GM12878 (cell line): Measurements from ENCODE around the gene POLR2L. TPM values are rescaled to one million over a fixed set of nuclear protein-coding genes. Genes with fewer than 3 reads are reported as not detected.

Source experiments
- ATAC-seq: fragments of 200-7000 bp; cut with Tn5 transposase; 3 replicates; pipeline ENCODE4 v1.9.1; 2020; ENCODE audit warnings: mild to moderate bottlenecking, moderate library complexity
- BruUV-seq: library from RNA; stranded (reverse); fragments of 400-500 nt; replicated peaks from 2 replicates; lab custom pipeline; 2021; lab: Mats Ljungman, UMichigan
- CTCF ChIA-PET: fragments of 300-600 bp; sonication (Branson Sonifier 250); formaldehyde crosslinking; extraction: SDS; loops from one replicate; lab custom pipeline; 2021; ENCODE audit warnings: inconsistent platforms; lab: Yijun Ruan, JAX
- POLR2A ChIA-PET: fragments of 350-600 bp; formaldehyde crosslinking; extraction: SDS; loops from one replicate; lab custom pipeline; 2021; ENCODE audit warnings: inconsistent platforms; lab: Charles Lee
- RAD21 ChIA-PET: fragments of 300-600 bp; sonication (Branson Sonifier 250); formaldehyde crosslinking; loops from one replicate; lab custom pipeline; 2023; ENCODE audit warnings: antibody characterized with exemption; ENCODE audit not compliant: unreplicated experiment; lab: Charles Lee
- SMC1A ChIA-PET: fragments of 300-600 bp; sonication (Branson Sonifier 250); formaldehyde crosslinking; loops from one replicate; lab custom pipeline; 2023; ENCODE audit not compliant: unreplicated experiment, uncharacterized antibody; lab: Charles Lee
- DNase-seq: peaks from one replicate; pipeline ENCODE4 v3.0.0-alpha.2; 2011; ENCODE audit warnings: low read depth, low spot score
- FAIRE-seq: peaks from 3 replicates; lab custom pipeline; 2011; peaks lifted over from hg19 to GRCh38; lab: Jason Lieb, UNC
- H2AFZ ChIP-seq: 2 replicates; pipeline ENCODE4 v1.6.0; 2011; ENCODE audit warnings: low read depth, low read length, control low read depth; ENCODE audit not compliant: control insufficient read depth
- H3K27ac ChIP-seq: 2 replicates; pipeline ENCODE4 v1.5.1; 2011; ENCODE audit warnings: control low read depth; ENCODE audit not compliant: control insufficient read depth, insufficient read depth
- H3K27me3 ChIP-seq, 2 experiments: replicated peaks in 1 of 2; 2 replicates each; pipeline versions ENCODE4 v1.6.0 to v1.6.1; 2011; ENCODE audit warnings: low read length in 1 of 2; ENCODE audit not compliant: control insufficient read depth in 2 of 2, insufficient read depth in 2 of 2
- H3K36me3 ChIP-seq, 2 experiments: 2 replicates each; pipeline ENCODE4 v1.5.1; 2011; ENCODE audit warnings: low read length in 1 of 2; ENCODE audit not compliant: control insufficient read depth in 2 of 2, insufficient read depth in 2 of 2
- H3K4me1 ChIP-seq: 2 replicates; pipeline ENCODE4 v1.6.1; 2011; ENCODE audit warnings: mild to moderate bottlenecking, low read length, moderate library complexity, mixed read lengths; ENCODE audit not compliant: control insufficient read depth, insufficient read depth
- H3K4me2 ChIP-seq: 2 replicates; pipeline ENCODE4 v1.6.0; 2011; ENCODE audit warnings: control low read depth; ENCODE audit not compliant: control insufficient read depth, insufficient read depth
- H3K4me3 ChIP-seq: fragments of 200-600 bp; sonication (generic); 2 replicates; pipeline ENCODE4 v1.5.1; 2016
- H3K79me2 ChIP-seq: 2 replicates; pipeline ENCODE4 v1.6.0; 2011; ENCODE audit warnings: low read length; ENCODE audit not compliant: control insufficient read depth, insufficient read depth
- H3K9ac ChIP-seq: 2 replicates; pipeline ENCODE4 v1.8.0; 2011; ENCODE audit warnings: low read length, control low read depth, mixed read lengths; ENCODE audit not compliant: control insufficient read depth, insufficient read depth
- H3K9me3 ChIP-seq: replicated peaks from 3 replicates; pipeline ENCODE4 v1.5.1; 2011; ENCODE audit warnings: mild to moderate bottlenecking, low read length; ENCODE audit not compliant: control insufficient read depth, insufficient read depth
- H4K20me1 ChIP-seq: 2 replicates; pipeline ENCODE4 v1.6.0; 2011; ENCODE audit not compliant: control insufficient read depth, insufficient read depth
- ASH2L ChIP-seq: fragments of 300-600, 200-600 bp; sonication (generic); IDR thresholded peaks from 2 replicates; pipeline ENCODE4 v1.6.1; 2017; ENCODE audit warnings: low read depth, mild to moderate bottlenecking, borderline replicate concordance
- ZNF207 ChIP-seq: fragments of 450-650 bp; IDR thresholded peaks from 2 replicates; pipeline ENCODE4 v1.6.1; 2014; ENCODE audit warnings: antibody characterized with exemption, mild to moderate bottlenecking, borderline replicate concordance
- WGBS: methylation state at CpG from one replicate; pipeline ENCODE4 v1.1.6; 2016; ENCODE audit warnings: low lambda C conversion rate; ENCODE audit not compliant: insufficient replicate concordance, insufficient coverage; ENCODE audit errors: missing lambda C conversion rate; 5-methylcytosine and 5-hydroxymethylcytosine counted together
- in situ Hi-C: fragments of 300-500 bp; cut with MboI; formaldehyde crosslinking; loops from 9 replicates; pipeline ENCODE4 v1.14.3; 2018; ENCODE audit warnings: mixed read lengths
- intact Hi-C: fragments of 100-400 bp; cut with micrococcal nuclease; formaldehyde crosslinking; loops from one replicate; pipeline ENCODE4 v1.14.2; 2022; ENCODE audit not compliant: unreplicated experiment
- polyA plus RNA-seq, 11 experiments: library from polyadenylated mRNA; depleted of rRNA in 4 of 11; unstranded in 6 of 11; stranded (reverse) in 5 of 11; fragments of >200 nt; fragmentation: Nextera tagmentation in 4 of 11; fragmentation: Illumina TruSeq in 1 of 11; extraction: Ambion mirVana in 4 of 11; extraction: Trizol in 1 of 11; gene quantifications; 1 replicate in 1 of 11; 2 replicates in 10 of 11; pipeline versions ENCODE4 v1.2.1 to v1.2.3, GENCODE V29; 2011 to 2016; ENCODE audit warnings: inconsistent platforms in 2 of 11, missing spikeins in 2 of 11, low read depth in 1 of 11
- total RNA-seq, 4 experiments: library from RNA; depleted of rRNA in 3 of 4; stranded (reverse); fragments of >200 nt in 3 of 4; fragmentation: Illumina TruSeq in 1 of 4; extraction: Trizol in 1 of 4; gene quantifications; 2 replicates each; pipeline versions ENCODE4 v1.2.1 to v1.2.3, GENCODE V29; 2013 to 2021
- TF ChIP-seq, protein P1 (sequence below): fragments of 450-650 bp; IDR thresholded peaks from 2 replicates; pipeline ENCODE4 v1.6.1; 2017; ENCODE audit warnings: mild to moderate bottlenecking, moderate library complexity

POLR2L gene
- total and polyA plus RNA-seq, 10 of the 15 experiments (the other 5 are each of a cell fraction or from before 2014, with no cell fraction given), result 23.1 to 497 (median 125) TPM

DNA sequence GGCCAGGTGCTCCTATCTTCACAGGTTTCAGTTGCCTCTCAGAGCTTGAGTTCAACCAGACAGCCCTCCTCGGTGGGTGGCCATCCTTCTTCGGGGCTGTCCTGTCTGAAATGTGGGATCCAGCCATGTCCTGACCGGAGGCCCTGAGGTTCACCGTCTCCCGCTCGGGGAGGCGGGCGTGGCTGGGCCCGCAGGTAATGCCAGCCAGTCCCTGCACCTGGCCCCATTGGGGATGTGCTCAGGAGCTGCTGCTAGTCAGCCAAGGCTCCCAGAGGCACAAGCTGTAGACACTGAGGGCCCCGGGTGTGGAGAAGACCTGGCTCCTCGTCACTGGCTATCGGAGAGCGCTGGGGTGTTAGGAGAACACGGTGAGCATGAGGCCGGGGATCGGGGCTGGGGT is 32.9 kb upstream of the POLR2L start:
- H3K4me2 ChIP-seq, result no peak overlapping the region
- no peak overlapping the region for H3K9ac ChIP-seq
- intact Hi-C loops, result no loop called here
- WGBS, result 95% methylated on average over 16 of the region's 16 CpGs
- in situ Hi-C loops, result no loop called here
- no peak for DNase-seq
- H3K79me2 ChIP-seq, result no peaks in the 10 kb centered on the region
- ATAC-seq, result no peak
- CTCF ChIA-PET, result no interaction called here
- SMC1A ChIA-PET, result no interaction called here
- H2AFZ ChIP-seq, result no peak overlapping the region
- POLR2A ChIA-PET, result interaction anchor here (1.3 kb wide), 1 partner anchor 19 kb away, joined by 3 read pairs; no protein-coding TSS in a partner anchor
- H3K9me3 ChIP-seq, result no peaks in the 10 kb centered on the region
- TF ChIP-seq ASH2L (no peak), ZNF207 (no peak)
- TF ChIP-seq, protein P1, sequence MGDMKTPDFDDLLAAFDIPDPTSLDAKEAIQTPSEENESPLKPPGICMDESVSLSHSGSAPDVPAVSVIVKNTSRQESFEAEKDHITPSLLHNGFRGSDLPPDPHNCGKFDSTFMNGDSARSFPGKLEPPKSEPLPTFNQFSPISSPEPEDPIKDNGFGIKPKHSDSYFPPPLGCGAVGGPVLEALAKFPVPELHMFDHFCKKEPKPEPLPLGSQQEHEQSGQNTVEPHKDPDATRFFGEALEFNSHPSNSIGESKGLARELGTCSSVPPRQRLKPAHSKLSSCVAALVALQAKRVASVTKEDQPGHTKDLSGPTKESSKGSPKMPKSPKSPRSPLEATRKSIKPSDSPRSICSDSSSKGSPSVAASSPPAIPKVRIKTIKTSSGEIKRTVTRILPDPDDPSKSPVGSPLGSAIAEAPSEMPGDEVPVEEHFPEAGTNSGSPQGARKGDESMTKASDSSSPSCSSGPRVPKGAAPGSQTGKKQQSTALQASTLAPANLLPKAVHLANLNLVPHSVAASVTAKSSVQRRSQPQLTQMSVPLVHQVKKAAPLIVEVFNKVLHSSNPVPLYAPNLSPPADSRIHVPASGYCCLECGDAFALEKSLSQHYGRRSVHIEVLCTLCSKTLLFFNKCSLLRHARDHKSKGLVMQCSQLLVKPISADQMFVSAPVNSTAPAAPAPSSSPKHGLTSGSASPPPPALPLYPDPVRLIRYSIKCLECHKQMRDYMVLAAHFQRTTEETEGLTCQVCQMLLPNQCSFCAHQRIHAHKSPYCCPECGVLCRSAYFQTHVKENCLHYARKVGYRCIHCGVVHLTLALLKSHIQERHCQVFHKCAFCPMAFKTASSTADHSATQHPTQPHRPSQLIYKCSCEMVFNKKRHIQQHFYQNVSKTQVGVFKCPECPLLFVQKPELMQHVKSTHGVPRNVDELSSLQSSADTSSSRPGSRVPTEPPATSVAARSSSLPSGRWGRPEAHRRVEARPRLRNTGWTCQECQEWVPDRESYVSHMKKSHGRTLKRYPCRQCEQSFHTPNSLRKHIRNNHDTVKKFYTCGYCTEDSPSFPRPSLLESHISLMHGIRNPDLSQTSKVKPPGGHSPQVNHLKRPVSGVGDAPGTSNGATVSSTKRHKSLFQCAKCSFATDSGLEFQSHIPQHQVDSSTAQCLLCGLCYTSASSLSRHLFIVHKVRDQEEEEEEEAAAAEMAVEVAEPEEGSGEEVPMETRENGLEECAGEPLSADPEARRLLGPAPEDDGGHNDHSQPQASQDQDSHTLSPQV, result no peak
- RAD21 ChIA-PET, result no interaction called here
- H3K4me3 ChIP-seq, result no peak overlapping the region
- no peaks in the 10 kb centered on the region for H3K4me1 ChIP-seq
- no peak overlapping the region for H3K27ac ChIP-seq
- H3K27me3 ChIP-seq, result no peaks in the 10 kb centered on the region
- no peaks in the 10 kb centered on the region for H4K20me1 ChIP-seq
- H3K36me3 ChIP-seq, result no peaks in the 10 kb centered on the region; a peak in 1 of 4 replicates
- FAIRE-seq, result no peak
- no TSS peak for BruUV-seq
